Measurements from ENCODE around the gene IL32.

The IL32 gene

GRCh38 chr16:3115561-3115960 is 50.1 kb downstream of the IL32 start:
- no peak for DNase-seq (ENCODE audit: low spot score)

- DNase-seq (ENCODE audit: low spot score): no peak
Observed at GRCh38 chr16:3118204-3118790, 52.9 kb downstream of the IL32 start.

GRCh38 chr16:3118846-3119245 is 53.4 kb downstream of the IL32 start:
- no peak for DNase-seq (ENCODE audit: low spot score)
